HFF-Myc (cell line): ENCODE results near the gene GABBR1.
A peak's percentile ranks its signal among the peaks of the same experiment; 100 is the strongest.

Experiments
- DNase-seq: peaks from one replicate; pipeline ENCODE4 v3.0.0-alpha.2; 2011; ENCODE audit warnings: low read depth; ENCODE audit errors: extremely low read depth
- H3K4me3 ChIP-seq: replicated peaks from 2 replicates; pipeline ENCODE4 v1.5.1; 2011; ENCODE audit warnings: low read depth, mild to moderate bottlenecking, control low read depth, low read length
- TF ChIP-seq, protein P1 (sequence below): IDR thresholded peaks from 2 replicates; pipeline ENCODE4 v1.5.1; 2012; ENCODE audit warnings: mild to moderate bottlenecking, low read depth, low read length, control low read depth; ENCODE audit errors: missing control alignments

GABBR1 gene

DNA sequence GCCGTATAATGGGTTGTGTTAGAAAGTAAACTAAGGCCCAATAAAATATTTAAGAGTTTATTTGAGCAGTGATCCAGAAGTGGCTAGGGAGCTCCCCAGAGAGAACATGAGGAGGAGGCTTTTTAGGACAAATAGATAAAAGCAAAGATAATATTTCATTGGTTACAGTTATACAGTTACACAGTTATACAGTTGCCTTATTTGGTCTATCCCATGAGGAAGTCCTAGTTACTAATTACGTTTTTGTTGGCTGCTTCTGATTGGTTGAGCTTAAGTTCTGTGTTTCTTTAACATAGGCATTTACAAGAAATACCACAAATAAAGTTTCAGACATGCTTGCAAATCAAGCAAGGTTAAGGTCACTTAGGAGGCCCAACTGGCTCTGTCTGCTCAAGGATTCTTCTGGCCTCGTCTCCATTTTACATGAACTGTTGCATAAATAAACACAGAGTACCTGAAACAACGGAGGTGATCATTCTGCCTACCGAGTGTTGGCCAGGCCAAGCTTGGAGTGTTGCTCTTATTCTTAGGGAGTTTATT lies 80.4 kb downstream of the GABBR1 start:
- no peak overlapping the region for H3K4me3 ChIP-seq
- DNase-seq, result peak; percentile 46
- TF ChIP-seq, protein P1, sequence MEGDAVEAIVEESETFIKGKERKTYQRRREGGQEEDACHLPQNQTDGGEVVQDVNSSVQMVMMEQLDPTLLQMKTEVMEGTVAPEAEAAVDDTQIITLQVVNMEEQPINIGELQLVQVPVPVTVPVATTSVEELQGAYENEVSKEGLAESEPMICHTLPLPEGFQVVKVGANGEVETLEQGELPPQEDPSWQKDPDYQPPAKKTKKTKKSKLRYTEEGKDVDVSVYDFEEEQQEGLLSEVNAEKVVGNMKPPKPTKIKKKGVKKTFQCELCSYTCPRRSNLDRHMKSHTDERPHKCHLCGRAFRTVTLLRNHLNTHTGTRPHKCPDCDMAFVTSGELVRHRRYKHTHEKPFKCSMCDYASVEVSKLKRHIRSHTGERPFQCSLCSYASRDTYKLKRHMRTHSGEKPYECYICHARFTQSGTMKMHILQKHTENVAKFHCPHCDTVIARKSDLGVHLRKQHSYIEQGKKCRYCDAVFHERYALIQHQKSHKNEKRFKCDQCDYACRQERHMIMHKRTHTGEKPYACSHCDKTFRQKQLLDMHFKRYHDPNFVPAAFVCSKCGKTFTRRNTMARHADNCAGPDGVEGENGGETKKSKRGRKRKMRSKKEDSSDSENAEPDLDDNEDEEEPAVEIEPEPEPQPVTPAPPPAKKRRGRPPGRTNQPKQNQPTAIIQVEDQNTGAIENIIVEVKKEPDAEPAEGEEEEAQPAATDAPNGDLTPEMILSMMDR, result no peak

DNA sequence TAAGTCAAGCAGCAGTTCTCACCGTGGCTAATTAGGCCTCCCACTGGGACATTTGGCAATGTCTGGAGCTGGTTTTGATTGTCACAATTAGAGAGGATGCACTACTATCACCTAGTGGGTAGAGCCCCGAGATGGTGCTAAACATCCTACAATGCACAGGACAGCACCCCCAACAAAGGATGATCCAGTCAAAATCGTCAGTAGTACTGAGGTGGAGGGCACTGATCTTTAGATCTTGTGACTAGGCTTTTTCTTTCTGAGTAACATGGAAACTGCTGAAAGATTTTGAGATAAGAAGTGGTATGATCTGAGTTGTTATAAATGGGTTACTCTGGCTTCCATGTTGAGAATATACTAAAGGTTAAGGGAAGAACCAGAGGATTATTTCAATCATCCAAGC lies 85.4 kb downstream of the GABBR1 start:
- no peak overlapping the region for H3K4me3 ChIP-seq
- DNase-seq, result no peak
- TF ChIP-seq, protein P1, result no peak

DNA sequence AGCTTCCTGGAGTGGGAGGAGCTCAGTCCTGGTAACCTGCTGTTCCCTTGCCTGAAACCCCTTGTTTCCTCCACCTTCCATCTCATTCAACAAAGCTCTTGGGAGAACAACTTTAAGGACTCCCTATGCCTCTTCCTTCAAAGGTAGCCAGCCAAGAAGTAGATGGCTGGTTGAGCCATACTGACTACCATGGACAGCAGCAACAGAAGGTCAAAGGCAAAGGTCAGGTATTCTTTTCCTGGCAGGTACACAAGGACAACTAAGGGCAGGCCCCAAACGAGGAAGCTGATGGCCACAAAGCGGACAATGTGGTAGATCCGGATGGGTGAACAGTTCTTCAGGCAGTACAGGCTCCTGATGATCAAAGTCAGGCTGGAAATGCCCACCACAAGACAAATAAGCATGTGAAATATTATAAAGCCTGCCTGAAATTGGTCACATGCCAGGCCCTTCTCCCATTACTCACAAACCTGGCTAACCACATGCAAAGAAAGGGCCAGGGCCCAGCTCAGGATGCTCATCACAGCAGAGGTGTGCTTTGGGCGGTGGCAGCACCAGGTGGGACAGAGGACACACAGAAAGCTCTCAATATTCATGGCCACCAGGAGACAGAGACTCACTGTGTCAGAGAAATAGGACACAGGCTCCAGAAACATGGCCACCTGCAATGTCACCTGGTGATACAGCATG lies 95.1 kb downstream of the GABBR1 start:
- DNase-seq, result no peak
- no peak overlapping the region for H3K4me3 ChIP-seq
- TF ChIP-seq, protein P1, result no peak

DNA sequence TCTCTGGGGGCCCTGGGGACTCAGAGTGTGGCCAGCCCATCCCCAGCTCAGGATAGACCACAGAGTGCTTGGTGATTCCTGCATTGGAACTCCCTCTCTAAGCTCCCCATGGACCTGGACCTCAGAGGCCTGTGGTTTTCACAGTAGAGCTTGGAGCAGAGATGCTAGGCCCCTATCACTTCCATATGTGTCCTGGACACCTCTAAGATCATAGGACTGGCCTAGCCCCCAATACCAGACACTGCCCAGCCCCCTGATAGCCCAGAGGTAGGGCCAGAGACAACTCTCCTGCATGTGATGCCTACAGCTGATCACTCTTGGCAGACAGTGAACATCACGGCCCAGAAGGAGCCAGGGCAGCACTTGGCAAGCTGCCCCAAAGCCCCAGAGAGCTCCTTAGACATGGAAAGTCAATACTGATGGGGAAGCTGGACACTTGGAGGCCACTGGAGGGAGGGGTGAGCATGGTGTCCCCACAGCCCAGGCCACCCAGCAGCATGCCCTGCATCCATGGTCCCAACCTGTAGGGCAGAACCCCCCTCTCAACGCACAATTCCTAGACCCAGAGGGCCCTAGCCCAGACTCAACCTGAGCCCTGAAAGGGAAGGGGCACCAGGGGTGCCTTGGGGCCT lies 100.5 kb downstream of the GABBR1 start:
- no peak overlapping the region for H3K4me3 ChIP-seq
- no peak for DNase-seq
- TF ChIP-seq, protein P1, result no peak

DNA sequence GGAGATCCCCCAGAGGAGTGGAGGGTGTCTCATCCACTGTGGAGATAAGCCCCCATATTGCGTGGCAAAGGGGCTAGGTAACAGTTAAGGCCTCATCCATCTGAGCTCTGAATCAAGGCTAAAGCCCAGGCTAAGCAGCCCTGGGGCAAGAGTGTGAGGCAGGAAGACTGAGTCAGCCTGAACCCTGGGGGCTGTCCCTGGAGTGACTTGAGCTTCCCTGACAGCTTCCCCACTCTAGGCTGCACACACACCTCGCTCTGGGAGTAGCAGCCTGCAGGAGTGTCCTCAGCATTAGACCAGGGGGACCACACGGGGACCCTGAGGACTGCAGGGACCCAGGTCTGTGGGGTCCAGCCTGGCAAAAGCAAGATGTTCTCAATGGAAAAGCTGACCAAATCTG lies 101.3 kb downstream of the GABBR1 start:
- TF ChIP-seq, protein P1, result no peak
- no peak for DNase-seq
- no peak overlapping the region for H3K4me3 ChIP-seq

DNA sequence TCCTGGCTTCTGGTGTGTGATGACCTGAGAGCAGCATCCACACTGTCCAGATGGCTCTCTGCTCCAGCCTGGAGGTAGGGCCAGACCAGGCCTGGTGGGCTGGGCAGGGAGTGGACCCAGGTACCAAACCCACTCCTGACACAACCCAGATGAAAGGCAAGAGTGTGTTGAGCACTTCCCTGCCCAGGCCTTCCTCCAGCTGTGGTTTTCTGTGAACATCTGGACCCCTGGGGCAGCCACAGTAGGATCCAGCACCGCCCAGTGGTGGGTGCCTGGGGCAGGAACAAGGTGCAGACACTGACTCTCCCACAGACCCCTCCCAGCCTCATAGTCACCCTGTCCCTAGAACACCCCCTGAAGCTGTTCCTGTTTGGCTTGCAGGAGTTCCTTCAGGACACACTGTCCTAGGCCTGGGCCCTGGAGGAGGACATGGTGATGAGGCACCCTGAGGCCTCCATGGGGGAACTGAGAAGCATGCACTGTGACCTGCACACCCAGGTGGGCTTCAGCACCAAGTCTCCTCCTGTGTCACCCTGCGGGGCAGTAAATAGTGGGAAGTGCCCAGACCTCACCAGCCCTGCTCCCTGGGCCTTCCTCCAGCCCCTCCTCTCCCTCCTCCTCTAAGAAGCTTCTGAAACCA lies 102.2 kb downstream of the GABBR1 start:
- H3K4me3 ChIP-seq, result no peak overlapping the region
- TF ChIP-seq, protein P1, result no peak
- no peak for DNase-seq
